ENCODE results near the gene RFX7.
A peak's percentile ranks its signal among the peaks of the same experiment; 100 is the strongest.

The RFX7 gene

DNA sequence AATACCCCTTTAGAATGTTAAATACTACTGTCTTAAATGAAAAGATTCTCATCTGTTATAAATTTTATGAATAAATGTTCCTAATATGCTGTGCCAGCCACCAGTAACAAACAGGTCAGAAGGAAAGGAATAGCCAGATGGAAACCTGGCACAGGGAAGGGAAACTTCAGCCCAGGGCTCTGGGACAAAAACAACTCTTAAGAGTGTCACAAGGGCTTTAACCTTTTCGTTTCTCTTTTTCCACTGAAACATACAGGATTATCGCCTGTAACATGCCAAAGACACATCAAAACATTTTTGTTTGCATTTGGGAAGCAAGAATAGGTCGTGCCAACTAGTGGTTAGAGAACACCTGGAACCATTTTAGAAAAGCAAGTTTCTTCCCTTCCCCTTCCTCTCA, 141.2 kb downstream of the RFX7 start:
- FAIRE-seq: no peak

DNA sequence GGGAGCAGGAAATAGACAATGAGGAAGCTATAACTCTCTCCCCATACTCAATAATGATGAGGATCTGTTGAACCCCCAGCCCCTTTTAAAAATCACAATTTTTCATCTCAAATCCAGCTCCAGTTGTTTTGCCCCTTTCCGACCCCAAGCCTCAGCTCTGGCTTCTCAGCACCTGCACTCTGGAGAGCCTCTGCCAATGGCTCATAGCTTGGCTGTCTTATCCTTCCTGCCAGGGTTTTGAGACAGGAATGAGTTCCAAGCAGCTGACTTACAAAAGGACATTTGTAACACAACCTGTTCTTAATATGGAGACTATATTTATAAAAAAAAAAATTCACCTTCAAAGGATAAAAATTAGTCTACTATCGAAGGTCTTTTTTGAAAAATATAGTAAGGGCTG, 144.4 kb downstream of the RFX7 start:
- no peak for FAIRE-seq

DNA sequence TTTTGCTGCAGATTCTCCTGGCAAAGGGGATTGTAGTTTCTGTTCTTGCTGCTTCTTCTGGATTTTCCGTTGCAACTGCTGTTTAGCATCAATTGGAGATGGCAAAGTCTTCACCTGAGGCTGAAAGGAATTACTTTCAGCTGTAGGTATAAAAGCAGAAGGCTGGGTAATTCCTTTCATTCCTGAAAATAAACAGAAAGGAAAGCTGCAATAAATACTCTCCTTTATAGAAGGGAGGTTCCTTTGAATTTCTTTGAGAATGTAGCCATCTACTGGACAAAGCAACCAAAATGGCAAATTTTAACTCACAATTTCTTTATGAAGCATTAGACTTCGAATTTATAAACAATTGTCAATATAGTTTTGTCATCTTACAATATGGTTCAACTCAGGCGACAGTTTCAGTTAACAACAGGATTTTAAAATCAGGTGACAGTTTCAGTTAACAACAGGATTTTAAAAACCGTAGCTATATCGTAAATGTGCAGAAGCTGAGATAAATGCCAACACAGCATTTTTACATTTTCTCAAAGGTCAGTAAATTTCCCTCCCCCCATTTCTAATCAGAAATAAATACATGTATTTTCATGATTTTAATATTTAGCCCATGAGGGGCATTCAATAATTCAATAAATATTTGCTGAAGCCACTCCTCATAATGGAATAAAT, 145.3 kb downstream of the RFX7 start:
- FAIRE-seq: peak; percentile 81

DNA sequence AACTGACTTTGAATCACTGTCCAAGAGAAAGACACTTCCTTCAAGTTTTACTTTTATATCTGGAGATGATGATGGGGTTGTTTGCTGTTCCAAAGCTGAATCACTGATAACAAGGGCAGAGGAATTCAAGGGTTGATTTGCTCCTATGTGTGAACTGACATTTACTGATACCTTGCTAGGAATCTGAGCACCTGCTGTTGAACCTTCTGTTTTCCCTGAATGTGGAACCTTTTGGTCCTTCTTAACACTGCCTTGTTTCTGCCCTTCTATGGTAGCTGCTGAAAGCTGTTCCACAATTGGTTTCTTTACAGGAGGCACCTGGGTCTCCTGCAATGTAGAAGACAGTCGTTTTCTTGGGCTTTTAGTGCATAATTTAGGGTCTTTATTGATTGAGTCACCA, 148.3 kb downstream of the RFX7 start:
- no peak for FAIRE-seq

DNA sequence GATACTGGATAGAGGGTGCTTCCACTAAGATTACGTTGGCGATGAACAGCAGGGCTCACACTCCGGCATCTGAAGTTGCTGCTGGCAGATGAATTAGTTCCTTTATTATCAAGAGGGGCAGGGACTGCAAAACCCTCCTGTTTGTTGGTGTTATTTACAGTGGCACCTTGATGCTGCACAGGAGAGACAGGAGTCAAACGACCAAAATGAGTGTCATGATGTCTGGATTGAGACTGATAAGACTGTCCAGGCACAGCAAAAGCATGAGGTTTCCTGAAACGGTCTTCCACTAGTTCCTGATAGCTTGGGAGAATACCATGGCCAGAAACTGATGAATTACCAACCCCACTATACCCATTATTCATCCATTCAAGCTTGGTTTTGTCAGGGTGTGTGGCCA, 149.5 kb downstream of the RFX7 start:
- FAIRE-seq: no peak

DNA sequence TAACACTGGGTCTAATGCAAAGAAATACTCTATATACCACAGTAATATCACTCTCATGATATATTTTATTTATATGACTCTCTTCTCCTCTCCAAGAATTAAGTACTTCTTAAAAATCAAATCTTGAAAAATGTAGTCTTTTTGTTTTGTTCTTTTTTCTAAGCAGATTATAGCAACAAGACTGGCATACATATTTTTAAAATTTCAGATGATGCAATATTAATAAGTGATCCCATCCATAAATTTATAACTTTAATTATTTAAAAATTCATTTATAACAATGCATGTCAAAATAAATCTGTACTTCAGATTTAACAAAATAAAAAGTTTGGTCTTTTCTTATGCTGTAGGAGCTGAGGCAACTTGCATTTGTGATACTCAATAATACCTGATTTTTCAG, 155.3 kb downstream of the RFX7 start:
- FAIRE-seq: peak; percentile 3

DNA sequence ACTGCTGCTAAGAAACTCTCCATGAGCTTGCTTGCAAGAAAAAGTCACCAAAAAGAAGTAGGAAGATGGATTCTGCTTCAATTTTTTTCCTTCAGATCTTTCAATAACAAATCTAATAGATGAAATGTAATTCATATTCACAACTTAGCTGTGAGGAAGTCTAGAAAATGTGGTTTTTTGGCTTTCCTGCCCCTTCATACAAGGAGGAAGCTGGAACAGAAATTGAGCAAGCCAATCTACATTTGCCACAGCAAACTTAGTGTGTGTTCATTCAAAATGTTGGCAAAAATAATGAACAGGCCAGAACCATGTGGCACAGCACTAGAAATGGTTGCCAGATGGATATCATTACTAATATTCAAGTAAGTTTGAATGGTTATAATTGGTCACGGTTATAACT, 157.1 kb downstream of the RFX7 start:
- FAIRE-seq: no peak

DNA sequence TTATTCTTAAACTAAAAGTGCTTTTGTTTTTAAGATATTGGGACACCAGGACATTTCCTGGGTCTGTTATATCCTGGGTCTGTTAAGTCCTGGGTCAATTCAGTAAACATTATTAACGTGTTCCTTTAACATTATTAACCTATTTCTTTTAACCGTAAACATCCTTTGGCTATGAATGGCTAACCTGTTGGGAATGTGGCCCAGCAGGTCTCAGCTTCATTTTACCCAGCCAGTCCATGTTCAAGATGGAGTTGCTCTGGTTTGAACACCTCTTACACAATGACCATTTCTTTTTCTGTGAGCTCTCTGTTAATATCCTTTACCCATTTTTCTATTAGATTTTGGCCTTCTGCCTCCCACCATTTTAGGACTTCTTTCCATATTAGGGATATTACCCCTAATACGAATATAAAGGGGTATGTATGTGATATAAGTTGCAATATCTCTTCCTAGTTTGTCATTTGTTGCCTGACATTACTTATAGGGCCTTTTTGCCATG, 161.4 kb downstream of the RFX7 start:
- no peak for FAIRE-seq

DNA sequence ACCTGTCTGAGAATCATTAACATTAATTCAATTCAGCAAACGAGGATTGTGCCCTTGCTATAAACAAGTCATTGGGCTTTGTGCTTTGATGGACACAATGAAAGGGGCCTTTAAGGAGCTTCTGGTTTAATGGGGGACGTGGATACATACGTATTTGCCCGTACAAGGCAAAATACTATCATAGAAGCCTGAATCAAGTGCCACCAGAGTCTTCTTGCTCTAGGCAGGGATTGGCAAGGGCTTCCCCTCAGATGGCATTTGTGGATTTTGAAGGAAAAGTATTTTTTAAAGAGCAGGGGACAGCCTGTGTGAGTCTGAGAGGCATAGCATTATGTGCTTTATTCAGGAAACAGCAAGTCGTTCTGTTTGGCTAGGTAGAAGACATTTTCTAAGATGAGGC, 166.6 kb downstream of the RFX7 start:
- FAIRE-seq: no peak

DNA sequence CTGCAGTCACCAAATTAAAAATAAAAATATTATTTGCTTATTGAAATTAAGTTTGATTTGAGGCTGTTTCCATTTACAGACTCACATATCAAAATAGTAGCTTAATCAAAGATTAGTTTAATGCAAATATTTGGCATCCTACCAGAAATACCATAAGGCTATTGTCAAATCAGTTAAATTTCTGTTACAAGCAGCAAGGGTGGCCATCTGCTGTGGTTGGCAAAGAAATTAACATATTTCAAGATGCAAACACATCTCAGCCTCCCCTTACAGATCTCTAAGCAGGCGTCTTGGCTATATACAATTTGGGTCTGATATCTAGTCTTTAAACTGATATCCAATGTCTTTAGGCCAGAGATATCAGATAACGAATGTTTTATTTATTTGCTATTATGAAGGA, 167.0 kb downstream of the RFX7 start:
- no peak for FAIRE-seq

DNA sequence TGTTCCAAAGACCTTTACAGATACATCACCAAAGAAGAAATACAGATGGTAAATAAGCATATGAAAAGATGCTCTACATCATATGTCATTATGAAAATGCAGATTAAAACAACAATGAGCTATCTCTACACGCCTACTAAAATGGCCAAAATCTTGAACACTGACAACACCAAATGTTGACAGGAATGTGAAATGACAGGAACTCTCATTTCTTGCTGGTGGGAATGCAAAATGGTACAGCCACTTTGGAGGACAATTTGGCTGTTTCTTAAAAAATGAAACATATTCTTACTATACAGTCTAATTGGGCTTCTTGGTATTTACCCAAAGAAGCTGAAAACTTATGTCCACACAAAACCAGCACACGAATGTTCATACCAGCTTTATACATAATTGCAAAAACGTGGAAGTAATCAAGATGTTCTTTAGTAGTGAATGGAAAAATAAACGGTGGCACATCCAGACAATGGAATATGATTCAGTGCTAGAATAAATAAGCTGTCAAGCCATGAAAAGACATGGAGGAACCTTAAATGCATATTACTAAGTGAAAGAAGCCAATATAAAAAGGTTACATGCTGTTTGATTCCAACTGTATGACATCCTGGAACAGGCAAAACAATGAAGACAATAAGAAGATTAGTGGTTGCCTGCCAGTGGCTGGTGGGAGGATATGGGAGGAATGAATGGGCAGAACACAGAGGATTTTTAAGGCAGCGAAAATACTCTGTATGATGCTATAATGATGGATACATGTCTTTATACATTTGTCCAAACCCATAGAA, 169.0 kb downstream of the RFX7 start:
- no peak for FAIRE-seq

DNA sequence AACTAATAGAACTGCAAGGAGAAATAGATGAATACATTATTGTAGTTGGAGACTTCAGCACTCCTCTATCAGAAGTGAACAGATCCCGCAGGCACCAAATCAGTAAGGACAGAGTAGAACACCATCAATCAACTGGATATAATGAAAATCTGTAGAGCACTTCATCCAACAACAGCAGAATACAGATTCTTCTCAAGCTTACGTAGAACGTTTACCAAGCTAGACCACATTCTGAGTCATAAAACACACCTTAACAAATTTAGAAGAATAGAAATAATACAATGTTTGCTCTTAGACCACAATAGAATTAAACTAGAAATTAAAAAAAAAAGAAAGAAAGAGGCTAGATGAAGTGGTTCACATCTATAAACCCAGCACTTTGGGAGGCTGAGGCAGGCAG, 179.5 kb downstream of the RFX7 start:
- FAIRE-seq: no peak

DNA sequence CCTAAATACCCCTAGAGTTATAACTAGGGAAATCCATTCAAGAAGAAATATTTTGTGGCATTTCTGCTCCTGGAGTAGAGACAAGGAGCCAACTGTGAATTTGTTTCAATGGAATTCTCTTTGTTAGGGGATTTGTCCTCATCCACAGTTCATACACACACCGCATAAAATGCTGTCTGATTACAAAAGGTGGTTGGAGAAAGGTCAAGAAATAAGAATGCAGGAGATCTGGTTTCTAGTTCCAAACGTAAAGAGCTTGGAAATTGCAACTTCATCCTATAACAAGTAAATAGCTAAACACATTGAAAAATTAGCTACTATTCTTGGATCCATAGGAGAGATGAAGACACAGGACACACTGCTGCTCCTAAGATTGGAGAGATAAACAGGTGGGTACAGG, 184.0 kb downstream of the RFX7 start:
- no peak for FAIRE-seq

DNA sequence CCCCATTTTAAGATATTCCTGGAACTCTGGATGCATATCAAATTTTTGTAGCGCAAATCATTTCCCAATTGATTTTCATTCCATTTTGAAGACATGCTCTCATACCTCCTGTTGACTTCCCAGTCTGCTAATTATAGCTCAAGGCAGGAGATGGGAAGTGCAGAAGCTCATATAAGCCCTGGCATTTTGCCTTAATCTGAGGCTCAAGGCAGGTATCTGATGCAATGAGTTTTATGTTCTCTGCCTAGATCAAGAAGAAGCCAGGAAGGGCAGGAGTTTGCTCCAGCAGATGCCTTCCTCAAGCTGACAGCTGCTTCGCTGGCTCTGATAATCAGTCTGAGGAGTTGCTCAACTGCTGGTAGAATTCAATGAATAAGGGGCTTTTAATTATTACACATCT, 184.7 kb downstream of the RFX7 start:
- FAIRE-seq: no peak

DNA sequence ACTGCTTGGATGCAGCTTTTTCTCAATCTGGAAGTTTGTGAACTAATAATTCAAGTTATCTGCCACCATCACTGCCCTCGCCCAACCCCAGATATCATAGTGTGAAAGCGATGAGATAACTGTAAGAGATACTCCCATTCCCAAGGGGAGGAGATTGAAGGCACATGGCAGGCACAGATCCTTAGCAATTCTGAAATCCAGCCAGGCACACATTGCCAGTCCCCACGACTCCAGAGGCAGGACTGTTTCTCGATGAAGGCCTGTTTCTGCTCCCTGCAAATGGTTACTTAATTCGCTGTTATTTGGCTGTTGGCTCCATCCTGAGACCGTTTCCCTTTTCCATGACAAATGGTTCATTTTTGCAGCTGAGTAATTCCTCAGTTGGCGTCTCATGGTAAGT, 187.1 kb downstream of the RFX7 start:
- FAIRE-seq: no peak

DNA sequence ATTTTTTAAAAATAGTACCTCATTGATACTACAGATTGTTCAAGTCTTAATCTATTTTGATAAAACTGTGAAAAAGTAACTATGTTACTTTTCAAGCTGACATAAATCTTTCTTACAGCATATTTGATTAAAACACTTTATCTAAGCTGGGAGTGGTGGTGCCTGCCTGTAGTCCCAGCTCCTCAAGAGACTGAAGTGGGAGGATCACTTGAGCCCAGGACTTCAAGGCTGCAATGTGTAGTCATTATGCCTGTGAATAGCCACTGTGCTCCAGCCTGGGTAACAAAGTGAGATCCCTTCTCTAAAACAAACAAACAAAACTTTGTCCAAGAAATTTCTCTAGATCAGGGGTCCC, 190.7 kb downstream of the RFX7 start:
- no peak for FAIRE-seq

DNA sequence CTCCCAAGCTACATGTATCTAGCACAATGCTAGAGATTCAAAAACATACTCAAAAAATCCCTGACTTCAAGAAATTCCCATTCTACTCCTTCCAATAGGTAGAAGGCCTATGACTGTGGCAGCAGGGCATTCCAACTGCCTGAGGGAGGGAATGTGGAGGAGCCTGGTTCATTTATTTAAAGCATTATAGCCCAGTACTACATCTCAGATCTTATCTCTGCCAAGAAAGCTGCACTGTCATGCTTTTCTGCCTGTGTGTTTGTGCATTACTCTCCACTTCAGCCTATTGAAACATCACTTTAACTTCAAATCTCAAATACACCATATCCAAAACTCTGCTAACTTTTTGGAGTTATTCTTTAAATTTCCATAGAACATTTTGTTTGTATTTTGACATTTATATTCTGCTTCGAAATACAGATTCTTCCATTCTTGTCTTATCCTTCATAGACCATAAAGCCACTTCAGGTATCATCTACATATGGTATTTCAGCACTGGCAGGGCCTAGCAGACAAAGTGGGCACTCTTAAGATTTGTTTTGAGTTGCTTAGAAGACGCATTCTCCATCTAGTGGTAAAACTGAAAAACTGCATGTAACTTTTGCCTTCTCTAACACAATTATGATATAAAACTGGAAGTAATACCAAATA, 191.2 kb downstream of the RFX7 start:
- peak; percentile 97 for FAIRE-seq

DNA sequence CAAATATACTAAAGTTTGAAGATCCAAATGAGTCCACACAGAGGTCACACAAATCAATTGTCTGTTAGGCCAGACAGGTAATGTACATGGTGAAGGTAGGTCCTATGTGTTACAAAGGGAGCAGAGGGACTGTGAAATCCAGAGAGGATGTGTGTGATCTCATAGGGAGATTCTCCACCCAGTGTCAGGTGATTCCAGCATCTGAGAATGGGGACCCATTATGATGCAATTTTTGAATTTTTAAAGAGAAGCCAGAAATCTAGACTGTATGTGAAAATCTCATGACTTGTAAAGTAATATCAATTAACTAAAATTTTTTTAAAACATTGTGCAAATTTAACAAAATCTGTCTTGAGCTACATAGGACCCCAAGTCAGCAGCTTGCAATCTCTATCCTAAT, 192.0 kb downstream of the RFX7 start:
- no peak for FAIRE-seq

DNA sequence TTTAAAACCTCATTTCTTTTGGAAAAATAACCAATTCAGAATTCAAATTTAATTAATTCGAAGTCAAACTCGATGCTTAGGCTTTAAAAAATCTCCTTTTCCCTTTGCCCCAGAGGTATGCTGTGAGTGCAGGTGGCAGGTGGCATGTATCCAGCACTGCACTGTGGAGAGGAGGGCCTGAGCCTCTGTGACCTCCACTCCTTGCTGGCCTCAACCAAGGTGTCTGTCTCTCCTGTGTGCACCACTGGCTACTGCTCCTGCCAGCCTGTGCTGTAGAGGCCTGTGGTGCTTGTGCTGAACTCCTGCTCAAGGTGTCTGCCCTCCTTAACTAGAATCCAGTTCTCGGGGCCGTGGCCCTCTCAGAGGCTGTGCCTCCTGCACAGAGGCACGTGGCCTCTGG, 194.1 kb downstream of the RFX7 start:
- FAIRE-seq: no peak

DNA sequence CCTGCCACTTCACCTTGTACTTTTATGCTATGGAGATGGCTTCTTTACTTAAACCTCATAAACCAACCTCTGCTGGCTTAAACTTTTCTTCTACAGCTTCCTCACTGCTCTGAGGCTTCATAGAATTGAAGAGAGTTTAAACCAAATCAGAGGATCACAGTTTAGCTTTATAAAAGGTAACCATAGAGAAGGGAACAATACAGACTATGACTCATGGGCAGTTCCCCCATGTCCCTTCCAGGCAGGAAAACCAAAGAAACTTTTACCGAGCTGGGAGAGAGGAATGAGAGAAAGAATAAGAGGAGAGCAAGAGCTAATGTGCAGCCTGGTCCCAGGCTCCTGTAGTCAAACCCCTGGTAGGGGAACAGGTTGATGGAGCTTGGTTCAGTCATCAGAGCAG, 196.3 kb downstream of the RFX7 start:
- FAIRE-seq: no peak

DNA sequence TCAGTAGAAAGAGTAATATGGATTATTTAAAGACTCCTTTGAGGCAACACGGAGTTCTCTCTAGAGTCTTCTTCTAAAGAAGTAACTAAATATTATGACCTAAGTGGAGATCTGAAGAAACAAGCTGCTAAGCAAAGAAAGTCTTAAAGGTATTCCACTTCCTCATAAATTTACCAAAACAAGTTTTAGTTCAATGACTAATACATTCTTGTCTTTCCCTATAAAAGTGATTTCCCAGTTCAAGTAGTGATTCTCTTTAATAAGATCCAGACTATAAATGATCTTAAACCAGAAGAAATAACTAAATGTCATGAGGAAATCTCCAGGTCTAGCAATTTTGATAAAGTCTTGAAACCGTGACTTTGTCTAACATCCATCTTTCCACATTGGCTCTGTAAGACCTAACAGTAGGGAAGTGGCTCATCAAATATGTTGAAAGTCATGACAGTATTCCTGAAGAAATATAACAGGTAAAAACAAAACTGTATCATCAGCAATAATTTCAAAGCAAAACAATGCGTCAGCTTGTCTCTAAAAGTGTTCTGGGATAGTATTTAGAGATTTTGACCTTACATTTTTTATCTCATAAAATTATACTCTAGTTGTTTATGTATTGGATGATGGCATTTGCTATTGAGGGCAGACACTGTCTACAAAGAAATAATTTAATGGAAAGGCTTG, 198.5 kb downstream of the RFX7 start:
- FAIRE-seq: no peak

DNA sequence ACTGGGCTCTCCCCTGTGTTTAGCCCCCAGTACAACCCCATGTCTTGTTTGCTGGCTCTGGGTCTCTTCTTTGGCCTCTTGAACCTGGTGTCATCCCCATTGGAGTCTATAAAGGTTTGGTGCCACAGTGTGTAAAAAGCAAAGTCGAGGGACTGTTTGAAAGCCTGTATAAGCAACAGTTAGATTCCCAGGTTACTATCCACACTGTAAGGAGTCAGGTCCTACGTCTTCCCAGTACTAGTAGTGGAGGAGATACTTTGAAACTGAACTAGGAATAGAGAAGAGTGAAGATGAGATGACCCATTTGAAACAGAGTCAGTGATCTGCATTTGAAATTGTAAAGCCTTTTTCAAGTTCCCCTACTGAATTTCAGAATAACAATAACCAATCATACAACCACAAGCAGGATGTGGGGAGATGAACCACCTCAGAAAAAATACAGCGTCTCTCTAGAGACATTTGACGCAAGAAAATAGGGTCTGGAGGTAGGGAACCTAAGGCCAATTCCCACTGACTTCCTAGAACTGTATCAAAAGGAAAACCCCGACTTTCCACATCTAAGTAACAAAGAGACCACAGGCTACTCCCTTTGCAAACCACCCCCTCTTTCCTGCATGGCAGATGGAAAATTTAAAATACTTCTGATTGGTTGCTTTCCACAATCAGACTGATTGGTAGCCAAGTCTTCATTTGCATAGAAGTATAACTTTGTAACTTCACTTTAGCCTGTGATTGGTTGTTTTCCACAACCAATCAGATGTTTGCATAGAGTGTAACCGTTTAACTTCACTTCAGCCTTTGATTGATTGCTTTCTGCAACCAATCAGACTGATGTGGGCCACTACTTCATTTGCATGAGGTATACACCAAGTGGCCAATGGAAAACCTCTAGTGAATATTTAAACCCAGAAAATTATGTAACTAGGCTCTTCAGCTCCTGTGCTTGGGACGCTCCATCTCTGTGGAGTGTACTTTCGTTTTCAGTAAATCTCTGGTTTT, 200.4 kb downstream of the RFX7 start:
- no peak for FAIRE-seq
